Measurements from ENCODE around the gene DNAJC21.

DNA sequence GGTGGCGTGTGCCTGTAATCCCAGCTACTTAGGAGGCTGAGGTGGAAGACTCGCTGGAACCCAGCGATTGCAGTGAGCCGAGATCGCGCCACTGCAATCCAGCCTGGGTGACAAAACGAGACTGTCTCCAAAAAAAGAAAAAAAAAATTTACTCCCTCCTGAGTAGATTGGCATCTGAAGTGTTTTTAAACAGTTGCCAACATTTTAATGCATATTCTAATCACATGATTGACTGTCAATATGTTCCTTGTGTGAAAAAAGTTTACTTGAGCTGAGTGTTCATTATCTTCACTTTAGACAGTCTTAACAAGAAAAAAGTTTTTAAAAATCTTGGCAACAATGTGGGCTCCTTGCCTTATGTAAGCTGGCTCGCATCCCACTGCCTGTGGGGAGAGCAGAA is 64.6 kb downstream of the DNAJC21 start:
- TF ChIP-seq, protein P1, sequence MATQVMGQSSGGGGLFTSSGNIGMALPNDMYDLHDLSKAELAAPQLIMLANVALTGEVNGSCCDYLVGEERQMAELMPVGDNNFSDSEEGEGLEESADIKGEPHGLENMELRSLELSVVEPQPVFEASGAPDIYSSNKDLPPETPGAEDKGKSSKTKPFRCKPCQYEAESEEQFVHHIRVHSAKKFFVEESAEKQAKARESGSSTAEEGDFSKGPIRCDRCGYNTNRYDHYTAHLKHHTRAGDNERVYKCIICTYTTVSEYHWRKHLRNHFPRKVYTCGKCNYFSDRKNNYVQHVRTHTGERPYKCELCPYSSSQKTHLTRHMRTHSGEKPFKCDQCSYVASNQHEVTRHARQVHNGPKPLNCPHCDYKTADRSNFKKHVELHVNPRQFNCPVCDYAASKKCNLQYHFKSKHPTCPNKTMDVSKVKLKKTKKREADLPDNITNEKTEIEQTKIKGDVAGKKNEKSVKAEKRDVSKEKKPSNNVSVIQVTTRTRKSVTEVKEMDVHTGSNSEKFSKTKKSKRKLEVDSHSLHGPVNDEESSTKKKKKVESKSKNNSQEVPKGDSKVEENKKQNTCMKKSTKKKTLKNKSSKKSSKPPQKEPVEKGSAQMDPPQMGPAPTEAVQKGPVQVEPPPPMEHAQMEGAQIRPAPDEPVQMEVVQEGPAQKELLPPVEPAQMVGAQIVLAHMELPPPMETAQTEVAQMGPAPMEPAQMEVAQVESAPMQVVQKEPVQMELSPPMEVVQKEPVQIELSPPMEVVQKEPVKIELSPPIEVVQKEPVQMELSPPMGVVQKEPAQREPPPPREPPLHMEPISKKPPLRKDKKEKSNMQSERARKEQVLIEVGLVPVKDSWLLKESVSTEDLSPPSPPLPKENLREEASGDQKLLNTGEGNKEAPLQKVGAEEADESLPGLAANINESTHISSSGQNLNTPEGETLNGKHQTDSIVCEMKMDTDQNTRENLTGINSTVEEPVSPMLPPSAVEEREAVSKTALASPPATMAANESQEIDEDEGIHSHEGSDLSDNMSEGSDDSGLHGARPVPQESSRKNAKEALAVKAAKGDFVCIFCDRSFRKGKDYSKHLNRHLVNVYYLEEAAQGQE (IDR thresholded peaks at IDR 0.05; ENCODE audit: unreplicated experiment) = no peak
- TF ChIP-seq, protein P2, sequence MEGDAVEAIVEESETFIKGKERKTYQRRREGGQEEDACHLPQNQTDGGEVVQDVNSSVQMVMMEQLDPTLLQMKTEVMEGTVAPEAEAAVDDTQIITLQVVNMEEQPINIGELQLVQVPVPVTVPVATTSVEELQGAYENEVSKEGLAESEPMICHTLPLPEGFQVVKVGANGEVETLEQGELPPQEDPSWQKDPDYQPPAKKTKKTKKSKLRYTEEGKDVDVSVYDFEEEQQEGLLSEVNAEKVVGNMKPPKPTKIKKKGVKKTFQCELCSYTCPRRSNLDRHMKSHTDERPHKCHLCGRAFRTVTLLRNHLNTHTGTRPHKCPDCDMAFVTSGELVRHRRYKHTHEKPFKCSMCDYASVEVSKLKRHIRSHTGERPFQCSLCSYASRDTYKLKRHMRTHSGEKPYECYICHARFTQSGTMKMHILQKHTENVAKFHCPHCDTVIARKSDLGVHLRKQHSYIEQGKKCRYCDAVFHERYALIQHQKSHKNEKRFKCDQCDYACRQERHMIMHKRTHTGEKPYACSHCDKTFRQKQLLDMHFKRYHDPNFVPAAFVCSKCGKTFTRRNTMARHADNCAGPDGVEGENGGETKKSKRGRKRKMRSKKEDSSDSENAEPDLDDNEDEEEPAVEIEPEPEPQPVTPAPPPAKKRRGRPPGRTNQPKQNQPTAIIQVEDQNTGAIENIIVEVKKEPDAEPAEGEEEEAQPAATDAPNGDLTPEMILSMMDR (conservative IDR thresholded peaks at IDR 0.05; ENCODE audit: low read depth in 2 of 2) = no peak
- TF ChIP-seq, protein P3, sequence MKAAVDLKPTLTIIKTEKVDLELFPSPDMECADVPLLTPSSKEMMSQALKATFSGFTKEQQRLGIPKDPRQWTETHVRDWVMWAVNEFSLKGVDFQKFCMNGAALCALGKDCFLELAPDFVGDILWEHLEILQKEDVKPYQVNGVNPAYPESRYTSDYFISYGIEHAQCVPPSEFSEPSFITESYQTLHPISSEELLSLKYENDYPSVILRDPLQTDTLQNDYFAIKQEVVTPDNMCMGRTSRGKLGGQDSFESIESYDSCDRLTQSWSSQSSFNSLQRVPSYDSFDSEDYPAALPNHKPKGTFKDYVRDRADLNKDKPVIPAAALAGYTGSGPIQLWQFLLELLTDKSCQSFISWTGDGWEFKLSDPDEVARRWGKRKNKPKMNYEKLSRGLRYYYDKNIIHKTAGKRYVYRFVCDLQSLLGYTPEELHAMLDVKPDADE (IDR thresholded peaks at IDR 0.05) = no peak
- no peak for TF ChIP-seq JUNB (IDR thresholded peaks at IDR 0.05; ENCODE audit: unreplicated experiment)
- no peak for TF ChIP-seq EZH2phosphoT487 (IDR thresholded peaks at IDR 0.05; ENCODE audit: unreplicated experiment)
- TF ChIP-seq POLR2AphosphoS5 (IDR thresholded peaks at IDR 0.05; ENCODE audit: low read depth) = no peak
- no peak for TF ChIP-seq EZH2 (IDR thresholded peaks at IDR 0.05; ENCODE audit: low read depth, unreplicated experiment)
- no peak for TF ChIP-seq NANOG (IDR thresholded peaks at IDR 0.05; ENCODE audit: borderline replicate concordance)
- TF ChIP-seq CREB1 (CRISPR knock-in tag; IDR thresholded peaks at IDR 0.05; ENCODE audit: low read depth) = no peak
- TF ChIP-seq ZNF114 (CRISPR knock-in tag; IDR thresholded peaks at IDR 0.05) = no peak
- TF ChIP-seq STAT1 (IDR thresholded peaks at IDR 0.05; ENCODE audit: unreplicated experiment) = no peak

Data from GM23338 (cell line).